WTC11 (cell line): ENCODE results near the gene ITGA11. TPM values are rescaled to one million over a fixed set of nuclear protein-coding genes. Genes with fewer than 3 reads are reported as not detected.

ENCODE experiments used
- CREB1 ChIP-seq: sonication (generic); formaldehyde crosslinking; IDR thresholded peaks from 2 replicates; pipeline ENCODE4 v1.8.0; 2023; ENCODE audit warnings: mild to moderate bottlenecking, missing genetic modification reagents
- CREM ChIP-seq: sonication (generic); formaldehyde crosslinking; IDR thresholded peaks from 2 replicates; pipeline ENCODE4 v1.8.1; 2022; ENCODE audit warnings: mild to moderate bottlenecking, missing genetic modification reagents, moderate library complexity
- FOXP1 ChIP-seq: sonication (generic); formaldehyde crosslinking; IDR thresholded peaks from 2 replicates; pipeline ENCODE4 v1.8.0; 2022; ENCODE audit warnings: missing genetic modification reagents, mild to moderate bottlenecking, moderate library complexity, borderline replicate concordance
- MXD4 ChIP-seq: fragments of 250-450 bp; sonication (Bioruptor Pico); IDR thresholded peaks from 2 replicates; pipeline ENCODE4 v1.8.0; 2021; ENCODE audit warnings: mild to moderate bottlenecking, moderate library complexity, borderline replicate concordance
- NFATC4 ChIP-seq: fragments of 250-450 bp; sonication (Bioruptor Pico); IDR thresholded peaks from 2 replicates; pipeline ENCODE4 v1.9.0; 2021; ENCODE audit warnings: mild to moderate bottlenecking
- NR3C1 ChIP-seq: sonication (generic); formaldehyde crosslinking; conservative IDR thresholded peaks from 2 replicates; pipeline ENCODE4 v1.8.1; 2023; ENCODE audit warnings: low read depth, mild to moderate bottlenecking, missing genetic modification reagents
- SMAD3 ChIP-seq: sonication (generic); formaldehyde crosslinking; IDR thresholded peaks from 2 replicates; pipeline ENCODE4 v1.8.0; 2022; ENCODE audit warnings: missing genetic modification reagents, mild to moderate bottlenecking, borderline replicate concordance
- TEAD1 ChIP-seq: sonication (generic); formaldehyde crosslinking; IDR thresholded peaks from 2 replicates; pipeline ENCODE4 v1.8.0; 2022; ENCODE audit warnings: mild to moderate bottlenecking, missing genetic modification reagents
- ZNF317 ChIP-seq: sonication (generic); formaldehyde crosslinking; IDR thresholded peaks from 2 replicates; pipeline ENCODE4 v1.8.1; 2023; ENCODE audit warnings: low read depth, mild to moderate bottlenecking, moderate library complexity, missing genetic modification reagents, borderline replicate concordance
- ZNF416 ChIP-seq: fragments of 250-450 bp; sonication (Bioruptor Pico); IDR thresholded peaks from 2 replicates; pipeline ENCODE4 v1.9.0; 2021; ENCODE audit warnings: mild to moderate bottlenecking, inconsistent platforms
- total RNA-seq: library from RNA; stranded (reverse); gene quantifications from 3 replicates; pipeline ENCODE4 v1.2.3, GENCODE V29; 2021
- TF ChIP-seq, protein P1 (sequence below): sonication (generic); formaldehyde crosslinking; IDR thresholded peaks from 2 replicates; pipeline ENCODE4 v1.8.0; 2022; ENCODE audit warnings: mild to moderate bottlenecking, missing genetic modification reagents
- TF ChIP-seq, protein P2 (sequence below): sonication (generic); formaldehyde crosslinking; IDR thresholded peaks from 2 replicates; pipeline ENCODE4 v1.8.0; 2022; ENCODE audit warnings: mild to moderate bottlenecking, missing genetic modification reagents
- TF ChIP-seq, protein P3 (sequence below): sonication (generic); formaldehyde crosslinking; IDR thresholded peaks from 2 replicates; pipeline ENCODE4 v1.8.0; 2023; ENCODE audit warnings: mild to moderate bottlenecking, missing genetic modification reagents
- TF ChIP-seq, protein P4 (sequence below): sonication (generic); formaldehyde crosslinking; conservative IDR thresholded peaks from 2 replicates; pipeline ENCODE4 v1.8.1; 2023; ENCODE audit warnings: mild to moderate bottlenecking, low read depth, missing genetic modification reagents, moderate library complexity
- TF ChIP-seq, protein P5 (sequence below): sonication (generic); formaldehyde crosslinking; IDR thresholded peaks from 2 replicates; pipeline ENCODE4 v1.8.1; 2023; ENCODE audit warnings: mild to moderate bottlenecking, missing genetic modification reagents, borderline replicate concordance
- TF ChIP-seq, protein P6 (sequence below): sonication (generic); formaldehyde crosslinking; IDR thresholded peaks from 2 replicates; pipeline ENCODE4 v1.8.1; 2022; ENCODE audit warnings: mild to moderate bottlenecking, moderate library complexity, missing genetic modification reagents
- TF ChIP-seq, protein P7 (sequence below): fragments of 200-600 bp; IDR thresholded peaks from 2 replicates; pipeline ENCODE4 v1.8.0; 2022; ENCODE audit warnings: antibody characterized with exemption
- TF ChIP-seq, protein P8 (sequence below): sonication (generic); formaldehyde crosslinking; IDR thresholded peaks from 2 replicates; pipeline ENCODE4 v1.8.0; 2022; ENCODE audit warnings: mild to moderate bottlenecking, missing genetic modification reagents
- TF ChIP-seq, protein P9 (sequence below): sonication (generic); formaldehyde crosslinking; IDR thresholded peaks from 2 replicates; pipeline ENCODE4 v1.8.0; 2022; ENCODE audit warnings: mild to moderate bottlenecking, missing genetic modification reagents

Gene ITGA11
- total RNA-seq, 1 experiment from 2014 or later: 0.15 TPM

DNA sequence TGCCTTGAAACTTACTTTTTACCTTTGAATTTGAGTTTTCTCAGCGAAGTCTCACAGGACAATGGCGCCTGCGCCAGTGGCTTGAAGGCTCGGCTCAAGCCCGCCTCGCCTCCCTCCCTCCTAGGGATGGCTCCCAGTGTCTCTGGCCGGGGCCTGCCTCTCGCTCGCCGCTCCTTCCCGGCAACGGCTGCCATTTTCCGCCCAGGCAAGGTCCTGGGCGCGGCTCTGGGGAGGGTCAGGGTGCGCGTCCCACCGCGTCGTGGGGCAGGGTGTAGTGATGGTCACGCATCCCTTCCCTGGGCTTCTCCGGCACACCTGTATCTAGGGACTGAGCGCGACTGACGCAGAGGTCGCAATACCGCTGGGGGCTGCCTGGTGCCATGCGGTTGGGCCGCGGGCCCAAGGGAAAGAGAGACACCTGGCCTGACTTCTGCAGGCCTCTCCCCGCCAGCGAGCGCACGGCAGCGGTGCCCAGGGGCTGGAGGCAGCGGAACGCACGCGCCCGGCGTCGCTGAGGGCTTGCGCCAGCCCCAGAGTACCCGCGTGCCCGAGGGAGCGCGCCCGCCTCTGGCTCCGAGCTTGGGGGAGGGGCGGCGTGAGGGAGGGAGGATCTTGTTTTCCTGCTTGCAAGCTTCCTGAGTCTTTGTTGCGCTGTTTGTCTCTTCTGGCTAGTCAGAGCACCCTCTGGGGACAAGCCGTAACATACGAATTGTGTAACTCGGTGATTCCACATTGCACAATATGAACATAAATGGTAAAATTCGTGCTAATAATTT is 175.1 kb downstream of the ITGA11 start (continued):
- TF ChIP-seq, protein P1, sequence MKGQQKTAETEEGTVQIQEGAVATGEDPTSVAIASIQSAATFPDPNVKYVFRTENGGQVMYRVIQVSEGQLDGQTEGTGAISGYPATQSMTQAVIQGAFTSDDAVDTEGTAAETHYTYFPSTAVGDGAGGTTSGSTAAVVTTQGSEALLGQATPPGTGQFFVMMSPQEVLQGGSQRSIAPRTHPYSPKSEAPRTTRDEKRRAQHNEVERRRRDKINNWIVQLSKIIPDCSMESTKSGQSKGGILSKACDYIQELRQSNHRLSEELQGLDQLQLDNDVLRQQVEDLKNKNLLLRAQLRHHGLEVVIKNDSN (CRISPR knock-in tag): peak; percentile 57; the same call in 1 of the 2 replicates
- TF ChIP-seq, protein P2, sequence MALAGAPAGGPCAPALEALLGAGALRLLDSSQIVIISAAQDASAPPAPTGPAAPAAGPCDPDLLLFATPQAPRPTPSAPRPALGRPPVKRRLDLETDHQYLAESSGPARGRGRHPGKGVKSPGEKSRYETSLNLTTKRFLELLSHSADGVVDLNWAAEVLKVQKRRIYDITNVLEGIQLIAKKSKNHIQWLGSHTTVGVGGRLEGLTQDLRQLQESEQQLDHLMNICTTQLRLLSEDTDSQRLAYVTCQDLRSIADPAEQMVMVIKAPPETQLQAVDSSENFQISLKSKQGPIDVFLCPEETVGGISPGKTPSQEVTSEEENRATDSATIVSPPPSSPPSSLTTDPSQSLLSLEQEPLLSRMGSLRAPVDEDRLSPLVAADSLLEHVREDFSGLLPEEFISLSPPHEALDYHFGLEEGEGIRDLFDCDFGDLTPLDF (CRISPR knock-in tag): peak; percentile 81
- TF ChIP-seq TEAD1 (peak; percentile 89), NR3C1 (peak; percentile 86; the same call in 1 of the 2 replicates), CREM (CRISPR knock-in tag) (peak; percentile 55; the same call in 1 of the 2 replicates), ZNF416 (CRISPR knock-in tag) (no peak), NFATC4 (CRISPR knock-in tag) (peak; percentile 83; the same call in 1 of the 2 replicates), SMAD3 (CRISPR knock-in tag) (peak; percentile 20; the same call in 1 of the 2 replicates), CREB1 (CRISPR knock-in tag) (peak; percentile 91), ZNF317 (CRISPR knock-in tag) (peak; percentile 71), MXD4 (CRISPR knock-in tag) (no peak), FOXP1 (peak; percentile 93; the same call in 1 of the 2 replicates)
- TF ChIP-seq, protein P3, sequence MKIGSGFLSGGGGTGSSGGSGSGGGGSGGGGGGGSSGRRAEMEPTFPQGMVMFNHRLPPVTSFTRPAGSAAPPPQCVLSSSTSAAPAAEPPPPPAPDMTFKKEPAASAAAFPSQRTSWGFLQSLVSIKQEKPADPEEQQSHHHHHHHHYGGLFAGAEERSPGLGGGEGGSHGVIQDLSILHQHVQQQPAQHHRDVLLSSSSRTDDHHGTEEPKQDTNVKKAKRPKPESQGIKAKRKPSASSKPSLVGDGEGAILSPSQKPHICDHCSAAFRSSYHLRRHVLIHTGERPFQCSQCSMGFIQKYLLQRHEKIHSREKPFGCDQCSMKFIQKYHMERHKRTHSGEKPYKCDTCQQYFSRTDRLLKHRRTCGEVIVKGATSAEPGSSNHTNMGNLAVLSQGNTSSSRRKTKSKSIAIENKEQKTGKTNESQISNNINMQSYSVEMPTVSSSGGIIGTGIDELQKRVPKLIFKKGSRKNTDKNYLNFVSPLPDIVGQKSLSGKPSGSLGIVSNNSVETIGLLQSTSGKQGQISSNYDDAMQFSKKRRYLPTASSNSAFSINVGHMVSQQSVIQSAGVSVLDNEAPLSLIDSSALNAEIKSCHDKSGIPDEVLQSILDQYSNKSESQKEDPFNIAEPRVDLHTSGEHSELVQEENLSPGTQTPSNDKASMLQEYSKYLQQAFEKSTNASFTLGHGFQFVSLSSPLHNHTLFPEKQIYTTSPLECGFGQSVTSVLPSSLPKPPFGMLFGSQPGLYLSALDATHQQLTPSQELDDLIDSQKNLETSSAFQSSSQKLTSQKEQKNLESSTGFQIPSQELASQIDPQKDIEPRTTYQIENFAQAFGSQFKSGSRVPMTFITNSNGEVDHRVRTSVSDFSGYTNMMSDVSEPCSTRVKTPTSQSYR: peak; percentile 99
- TF ChIP-seq, protein P4, sequence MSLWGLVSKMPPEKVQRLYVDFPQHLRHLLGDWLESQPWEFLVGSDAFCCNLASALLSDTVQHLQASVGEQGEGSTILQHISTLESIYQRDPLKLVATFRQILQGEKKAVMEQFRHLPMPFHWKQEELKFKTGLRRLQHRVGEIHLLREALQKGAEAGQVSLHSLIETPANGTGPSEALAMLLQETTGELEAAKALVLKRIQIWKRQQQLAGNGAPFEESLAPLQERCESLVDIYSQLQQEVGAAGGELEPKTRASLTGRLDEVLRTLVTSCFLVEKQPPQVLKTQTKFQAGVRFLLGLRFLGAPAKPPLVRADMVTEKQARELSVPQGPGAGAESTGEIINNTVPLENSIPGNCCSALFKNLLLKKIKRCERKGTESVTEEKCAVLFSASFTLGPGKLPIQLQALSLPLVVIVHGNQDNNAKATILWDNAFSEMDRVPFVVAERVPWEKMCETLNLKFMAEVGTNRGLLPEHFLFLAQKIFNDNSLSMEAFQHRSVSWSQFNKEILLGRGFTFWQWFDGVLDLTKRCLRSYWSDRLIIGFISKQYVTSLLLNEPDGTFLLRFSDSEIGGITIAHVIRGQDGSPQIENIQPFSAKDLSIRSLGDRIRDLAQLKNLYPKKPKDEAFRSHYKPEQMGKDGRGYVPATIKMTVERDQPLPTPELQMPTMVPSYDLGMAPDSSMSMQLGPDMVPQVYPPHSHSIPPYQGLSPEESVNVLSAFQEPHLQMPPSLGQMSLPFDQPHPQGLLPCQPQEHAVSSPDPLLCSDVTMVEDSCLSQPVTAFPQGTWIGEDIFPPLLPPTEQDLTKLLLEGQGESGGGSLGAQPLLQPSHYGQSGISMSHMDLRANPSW: peak; percentile 95
- TF ChIP-seq, protein P5, sequence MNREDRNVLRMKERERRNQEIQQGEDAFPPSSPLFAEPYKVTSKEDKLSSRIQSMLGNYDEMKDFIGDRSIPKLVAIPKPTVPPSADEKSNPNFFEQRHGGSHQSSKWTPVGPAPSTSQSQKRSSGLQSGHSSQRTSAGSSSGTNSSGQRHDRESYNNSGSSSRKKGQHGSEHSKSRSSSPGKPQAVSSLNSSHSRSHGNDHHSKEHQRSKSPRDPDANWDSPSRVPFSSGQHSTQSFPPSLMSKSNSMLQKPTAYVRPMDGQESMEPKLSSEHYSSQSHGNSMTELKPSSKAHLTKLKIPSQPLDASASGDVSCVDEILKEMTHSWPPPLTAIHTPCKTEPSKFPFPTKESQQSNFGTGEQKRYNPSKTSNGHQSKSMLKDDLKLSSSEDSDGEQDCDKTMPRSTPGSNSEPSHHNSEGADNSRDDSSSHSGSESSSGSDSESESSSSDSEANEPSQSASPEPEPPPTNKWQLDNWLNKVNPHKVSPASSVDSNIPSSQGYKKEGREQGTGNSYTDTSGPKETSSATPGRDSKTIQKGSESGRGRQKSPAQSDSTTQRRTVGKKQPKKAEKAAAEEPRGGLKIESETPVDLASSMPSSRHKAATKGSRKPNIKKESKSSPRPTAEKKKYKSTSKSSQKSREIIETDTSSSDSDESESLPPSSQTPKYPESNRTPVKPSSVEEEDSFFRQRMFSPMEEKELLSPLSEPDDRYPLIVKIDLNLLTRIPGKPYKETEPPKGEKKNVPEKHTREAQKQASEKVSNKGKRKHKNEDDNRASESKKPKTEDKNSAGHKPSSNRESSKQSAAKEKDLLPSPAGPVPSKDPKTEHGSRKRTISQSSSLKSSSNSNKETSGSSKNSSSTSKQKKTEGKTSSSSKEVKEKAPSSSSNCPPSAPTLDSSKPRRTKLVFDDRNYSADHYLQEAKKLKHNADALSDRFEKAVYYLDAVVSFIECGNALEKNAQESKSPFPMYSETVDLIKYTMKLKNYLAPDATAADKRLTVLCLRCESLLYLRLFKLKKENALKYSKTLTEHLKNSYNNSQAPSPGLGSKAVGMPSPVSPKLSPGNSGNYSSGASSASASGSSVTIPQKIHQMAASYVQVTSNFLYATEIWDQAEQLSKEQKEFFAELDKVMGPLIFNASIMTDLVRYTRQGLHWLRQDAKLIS (CRISPR knock-in tag): peak; percentile 98
- TF ChIP-seq, protein P6, sequence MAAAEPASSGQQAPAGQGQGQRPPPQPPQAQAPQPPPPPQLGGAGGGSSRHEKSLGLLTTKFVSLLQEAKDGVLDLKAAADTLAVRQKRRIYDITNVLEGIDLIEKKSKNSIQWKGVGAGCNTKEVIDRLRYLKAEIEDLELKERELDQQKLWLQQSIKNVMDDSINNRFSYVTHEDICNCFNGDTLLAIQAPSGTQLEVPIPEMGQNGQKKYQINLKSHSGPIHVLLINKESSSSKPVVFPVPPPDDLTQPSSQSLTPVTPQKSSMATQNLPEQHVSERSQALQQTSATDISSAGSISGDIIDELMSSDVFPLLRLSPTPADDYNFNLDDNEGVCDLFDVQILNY: peak; percentile 94
- TF ChIP-seq, protein P7, sequence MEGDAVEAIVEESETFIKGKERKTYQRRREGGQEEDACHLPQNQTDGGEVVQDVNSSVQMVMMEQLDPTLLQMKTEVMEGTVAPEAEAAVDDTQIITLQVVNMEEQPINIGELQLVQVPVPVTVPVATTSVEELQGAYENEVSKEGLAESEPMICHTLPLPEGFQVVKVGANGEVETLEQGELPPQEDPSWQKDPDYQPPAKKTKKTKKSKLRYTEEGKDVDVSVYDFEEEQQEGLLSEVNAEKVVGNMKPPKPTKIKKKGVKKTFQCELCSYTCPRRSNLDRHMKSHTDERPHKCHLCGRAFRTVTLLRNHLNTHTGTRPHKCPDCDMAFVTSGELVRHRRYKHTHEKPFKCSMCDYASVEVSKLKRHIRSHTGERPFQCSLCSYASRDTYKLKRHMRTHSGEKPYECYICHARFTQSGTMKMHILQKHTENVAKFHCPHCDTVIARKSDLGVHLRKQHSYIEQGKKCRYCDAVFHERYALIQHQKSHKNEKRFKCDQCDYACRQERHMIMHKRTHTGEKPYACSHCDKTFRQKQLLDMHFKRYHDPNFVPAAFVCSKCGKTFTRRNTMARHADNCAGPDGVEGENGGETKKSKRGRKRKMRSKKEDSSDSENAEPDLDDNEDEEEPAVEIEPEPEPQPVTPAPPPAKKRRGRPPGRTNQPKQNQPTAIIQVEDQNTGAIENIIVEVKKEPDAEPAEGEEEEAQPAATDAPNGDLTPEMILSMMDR: no peak
- TF ChIP-seq, protein P8, sequence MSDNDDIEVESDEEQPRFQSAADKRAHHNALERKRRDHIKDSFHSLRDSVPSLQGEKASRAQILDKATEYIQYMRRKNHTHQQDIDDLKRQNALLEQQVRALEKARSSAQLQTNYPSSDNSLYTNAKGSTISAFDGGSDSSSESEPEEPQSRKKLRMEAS (CRISPR knock-in tag): peak; percentile 98
- TF ChIP-seq, protein P9, sequence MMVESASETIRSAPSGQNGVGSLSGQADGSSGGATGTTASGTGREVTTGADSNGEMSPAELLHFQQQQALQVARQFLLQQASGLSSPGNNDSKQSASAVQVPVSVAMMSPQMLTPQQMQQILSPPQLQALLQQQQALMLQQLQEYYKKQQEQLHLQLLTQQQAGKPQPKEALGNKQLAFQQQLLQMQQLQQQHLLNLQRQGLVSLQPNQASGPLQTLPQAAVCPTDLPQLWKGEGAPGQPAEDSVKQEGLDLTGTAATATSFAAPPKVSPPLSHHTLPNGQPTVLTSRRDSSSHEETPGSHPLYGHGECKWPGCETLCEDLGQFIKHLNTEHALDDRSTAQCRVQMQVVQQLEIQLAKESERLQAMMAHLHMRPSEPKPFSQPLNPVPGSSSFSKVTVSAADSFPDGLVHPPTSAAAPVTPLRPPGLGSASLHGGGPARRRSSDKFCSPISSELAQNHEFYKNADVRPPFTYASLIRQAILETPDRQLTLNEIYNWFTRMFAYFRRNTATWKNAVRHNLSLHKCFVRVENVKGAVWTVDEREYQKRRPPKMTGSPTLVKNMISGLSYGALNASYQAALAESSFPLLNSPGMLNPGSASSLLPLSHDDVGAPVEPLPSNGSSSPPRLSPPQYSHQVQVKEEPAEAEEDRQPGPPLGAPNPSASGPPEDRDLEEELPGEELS (CRISPR knock-in tag): peak; percentile 96
